HepG2 (cell line): ENCODE data around the gene IL1RL1. TPM values are rescaled to one million over a fixed set of nuclear protein-coding genes. Genes with fewer than 3 reads are reported as not detected.

Experiments
- ATAC-seq: fragments of 200-7000 bp; cut with Tn5 transposase; 3 replicates; pipeline ENCODE4 v1.9.1; 2020; ENCODE audit warnings: mild to moderate bottlenecking, moderate library complexity
- BruUV-seq: library from RNA; stranded (reverse); fragments of 400-500 nt; replicated peaks from 2 replicates; lab custom pipeline; 2021; lab: Mats Ljungman, UMichigan
- CTCF ChIA-PET: fragments of 300-600 bp; formaldehyde crosslinking; extraction: SDS; loops from one replicate; lab custom pipeline; 2021; ENCODE audit warnings: low total read pairs, inconsistent platforms, low intra/inter-chr PET ratio; lab: Yijun Ruan, JAX
- POLR2A ChIA-PET: fragments of 350-600 bp; sonication (Branson Sonifier 250); formaldehyde crosslinking; loops from one replicate; lab custom pipeline; 2020; ENCODE audit warnings: antibody characterized with exemption, inconsistent platforms; lab: Yijun Ruan, JAX
- DNase-seq: peaks from one replicate; pipeline ENCODE4 v3.0.0-alpha.2; 2015; ENCODE audit warnings: low spot score
- FAIRE-seq: peaks from 3 replicates; lab custom pipeline; 2011; peaks lifted over from hg19 to GRCh38; lab: Jason Lieb, UNC
- H2AFZ ChIP-seq: one replicate; pipeline ENCODE4 v1.6.1; 2011; ENCODE audit warnings: low read length, inconsistent platforms
- H3K27ac ChIP-seq: fragments of 300-600 bp; 3 replicates; pipeline ENCODE4 v1.8.0; 2011; ENCODE audit warnings: mixed run types, mild to moderate bottlenecking, mixed read lengths, low read length, inconsistent platforms; ENCODE audit not compliant: insufficient read depth; ENCODE audit errors: extremely low read length
- H3K27me3 ChIP-seq, 2 experiments: fragments of 200-600 bp in 1 of 2; 2 replicates in 1 of 2; 3 replicates in 1 of 2; pipeline versions ENCODE4 v1.6.0 to v1.8.0; 2011; ENCODE audit warnings: low read length in 2 of 2, mild to moderate bottlenecking in 2 of 2, moderate library complexity in 2 of 2, inconsistent platforms in 1 of 2; ENCODE audit not compliant: insufficient read depth in 2 of 2, control insufficient read depth in 1 of 2
- H3K36me3 ChIP-seq, 2 experiments: fragments of 200-600 bp in 1 of 2; replicated peaks in 1 of 2; 2 replicates in 1 of 2; 3 replicates in 1 of 2; pipeline versions ENCODE4 v1.5.1 to v1.8.0; 2011; ENCODE audit warnings: low read length in 2 of 2, inconsistent platforms in 1 of 2; ENCODE audit not compliant: insufficient read depth in 2 of 2, control insufficient read depth in 1 of 2
- H3K4me1 ChIP-seq: 2 replicates; pipeline ENCODE4 v1.5.1; 2012; ENCODE audit warnings: low read length, inconsistent platforms; ENCODE audit not compliant: insufficient read depth
- H3K4me2 ChIP-seq: 2 replicates; pipeline ENCODE4 v1.6.0; 2011; ENCODE audit warnings: low read depth, low read length, inconsistent platforms
- H3K4me3 ChIP-seq, 3 experiments: fragments of 200-600 bp in 1 of 3; sonication (generic), shearing (Covaris generic) in 1 of 3; replicated peaks in 1 of 3; 2 replicates each; pipeline ENCODE4 v1.5.1; 2011 to 2016; ENCODE audit warnings: low read length in 3 of 3, inconsistent platforms in 2 of 3, low read depth in 2 of 3, mild to moderate bottlenecking in 2 of 3, control low read depth in 1 of 3, mixed read lengths in 1 of 3; ENCODE audit not compliant: insufficient read depth in 1 of 3
- H3K79me2 ChIP-seq: one replicate; pipeline ENCODE4 v1.6.1; 2011; ENCODE audit warnings: low read length, inconsistent platforms; ENCODE audit not compliant: insufficient read depth
- H3K9ac ChIP-seq: 2 replicates; pipeline ENCODE4 v1.6.0; 2011; ENCODE audit warnings: mild to moderate bottlenecking, low read depth, low read length, inconsistent platforms; ENCODE audit not compliant: insufficient read depth
- H3K9me3 ChIP-seq: 2 replicates; pipeline ENCODE4 v1.5.1; 2012; ENCODE audit warnings: mild to moderate bottlenecking, low read length
- H4K20me1 ChIP-seq: 2 replicates; pipeline ENCODE4 v1.6.0; 2011; ENCODE audit warnings: inconsistent platforms, mild to moderate bottlenecking, low read length, moderate library complexity; ENCODE audit not compliant: insufficient read depth
- CEBPB ChIP-seq: IDR thresholded peaks from 2 replicates; pipeline ENCODE4 v1.6.1; 2011; ENCODE audit warnings: low read depth, low read length, improper control_type of control experiment, borderline replicate concordance
- SMAD1 ChIP-seq: sonication (generic); formaldehyde crosslinking; IDR thresholded peaks from 2 replicates; pipeline ENCODE4 v1.4.0; 2020; ENCODE audit warnings: missing genetic modification reagents, low read depth, mild to moderate bottlenecking, borderline replicate concordance
- WGBS: methylation state at CpG from one replicate; pipeline ENCODE4 v1.1.6; 2017; ENCODE audit warnings: low lambda C conversion rate; 5-methylcytosine and 5-hydroxymethylcytosine counted together
- in situ Hi-C: cut with HindIII; loops from 2 replicates; pipeline ENCODE4 v1.10.0; 2017; ENCODE audit warnings: low pct_unique_long_range_greater_than_20kb; ENCODE audit not compliant: extremely low pct_ligation_motif_present
- intact Hi-C: fragments of 100-400 bp; cut with micrococcal nuclease; formaldehyde crosslinking; loops from one replicate; pipeline ENCODE4 v1.10.0; 2022; ENCODE audit not compliant: unreplicated experiment
- polyA plus RNA-seq, 8 experiments: library from polyadenylated mRNA; depleted of rRNA in 3 of 8; stranded (reverse) in 7 of 8; unstranded in 1 of 8; fragments of >200 nt; fragmentation: Illumina TruSeq in 4 of 8; extraction: Trizol in 4 of 8; gene quantifications; 2 replicates each; pipeline versions ENCODE4 v1.2.1 to v1.2.3, GENCODE V29; 2011 to 2016; ENCODE audit warnings: low read depth in 4 of 8, missing spikeins in 1 of 8, mixed read lengths in 1 of 8; ENCODE audit not compliant: insufficient read depth in 1 of 8
- total RNA-seq, 5 experiments: library from RNA; depleted of rRNA; stranded (reverse); fragments of >200 nt; fragmentation: Illumina TruSeq; extraction: Trizol; gene quantifications; 2 replicates each; pipeline ENCODE4 v1.2.3, GENCODE V29; 2016; ENCODE audit warnings: low read depth in 1 of 5
- TF ChIP-seq, protein P1 (sequence below): sonication (generic); formaldehyde crosslinking; IDR thresholded peaks from 2 replicates; pipeline ENCODE4 v1.5.1; 2020; ENCODE audit warnings: missing genetic modification reagents, mild to moderate bottlenecking, borderline replicate concordance
- TF ChIP-seq, protein P2 (sequence below): sonication (generic); formaldehyde crosslinking; IDR thresholded peaks from 2 replicates; pipeline ENCODE4 v1.4.0; 2020; ENCODE audit warnings: low read depth, mild to moderate bottlenecking, missing genetic modification reagents

Gene IL1RL1
- total and polyA plus RNA-seq, 2 of the 13 experiments (the other 11 are each of a cell fraction or from before 2014, with no cell fraction given): 0.02 to 0.03 TPM

DNA sequence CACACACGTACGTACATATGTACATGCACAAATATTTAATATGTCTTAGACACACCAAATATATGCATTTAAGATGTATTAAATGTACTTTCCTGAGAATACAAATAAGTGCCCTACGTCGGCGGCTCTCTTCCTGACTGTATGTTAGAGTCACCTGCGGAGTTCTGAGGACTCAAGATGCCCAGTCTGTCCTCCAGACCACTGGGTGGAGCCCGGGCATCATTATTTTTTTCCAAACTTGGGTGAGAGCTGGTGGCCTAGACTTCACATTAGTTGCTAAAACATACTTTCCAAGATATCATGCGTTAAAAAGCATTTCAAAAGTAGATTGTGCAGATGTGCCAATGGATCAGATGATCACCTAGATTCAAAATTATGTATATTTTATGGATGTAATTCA is 47.1 kb downstream of the IL1RL1 start (continued):
- TF ChIP-seq SMAD1: no peak
- TF ChIP-seq, protein P1, sequence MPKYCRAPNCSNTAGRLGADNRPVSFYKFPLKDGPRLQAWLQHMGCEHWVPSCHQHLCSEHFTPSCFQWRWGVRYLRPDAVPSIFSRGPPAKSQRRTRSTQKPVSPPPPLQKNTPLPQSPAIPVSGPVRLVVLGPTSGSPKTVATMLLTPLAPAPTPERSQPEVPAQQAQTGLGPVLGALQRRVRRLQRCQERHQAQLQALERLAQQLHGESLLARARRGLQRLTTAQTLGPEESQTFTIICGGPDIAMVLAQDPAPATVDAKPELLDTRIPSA: no peak

DNA sequence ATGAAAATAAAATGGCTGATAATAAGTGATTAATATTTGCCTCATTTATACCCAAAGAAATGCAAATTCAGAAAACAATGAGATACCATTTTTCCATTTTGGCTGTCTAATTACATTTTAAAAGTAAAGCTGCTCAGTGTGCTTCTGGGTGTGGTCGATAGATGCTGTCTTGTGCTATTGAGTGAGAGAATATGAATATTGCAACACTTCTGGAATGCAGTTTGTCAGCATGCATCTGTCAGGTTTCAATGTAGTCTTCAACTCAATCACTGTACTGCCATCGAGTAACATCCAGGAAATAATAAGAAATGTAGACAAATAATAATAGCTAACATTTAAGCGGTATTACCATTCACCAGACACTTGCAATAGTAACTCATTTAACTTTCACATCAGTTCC is 48.2 kb downstream of the IL1RL1 start:
- Histone ChIP-seq H4K20me1 (no peaks in the 10 kb centered on the region), H3K36me3 (no peaks in the 10 kb centered on the region), H3K79me2 (no peaks in the 10 kb centered on the region), H3K4me2 (no peak overlapping the region), H2AFZ (no peak overlapping the region), H3K4me1 (peaks cover 10% of the 10 kb centered on the region), H3K27me3 (peaks cover 2 to 18% of the 10 kb centered on the region in 2 experiments; a peak in 4 of 5 replicates), H3K27ac (no peak overlapping the region), H3K4me3 (no peak overlapping the region), H3K9ac (no peak overlapping the region), H3K9me3 (no peaks in the 10 kb centered on the region)
- TF ChIP-seq, protein P2, sequence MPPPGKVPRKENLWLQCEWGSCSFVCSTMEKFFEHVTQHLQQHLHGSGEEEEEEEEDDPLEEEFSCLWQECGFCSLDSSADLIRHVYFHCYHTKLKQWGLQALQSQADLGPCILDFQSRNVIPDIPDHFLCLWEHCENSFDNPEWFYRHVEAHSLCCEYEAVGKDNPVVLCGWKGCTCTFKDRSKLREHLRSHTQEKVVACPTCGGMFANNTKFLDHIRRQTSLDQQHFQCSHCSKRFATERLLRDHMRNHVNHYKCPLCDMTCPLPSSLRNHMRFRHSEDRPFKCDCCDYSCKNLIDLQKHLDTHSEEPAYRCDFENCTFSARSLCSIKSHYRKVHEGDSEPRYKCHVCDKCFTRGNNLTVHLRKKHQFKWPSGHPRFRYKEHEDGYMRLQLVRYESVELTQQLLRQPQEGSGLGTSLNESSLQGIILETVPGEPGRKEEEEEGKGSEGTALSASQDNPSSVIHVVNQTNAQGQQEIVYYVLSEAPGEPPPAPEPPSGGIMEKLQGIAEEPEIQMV (CRISPR knock-in tag): no peak
- TF ChIP-seq CEBPB: peak; percentile 48; the same call in 1 of the 2 replicates
- POLR2A ChIA-PET: no interaction called here
- in situ Hi-C loops: loop anchor here (5.0 to 10.0 kb wide), 2 partner anchors 107 to 365 kb away; partner anchors contain the start of gene IL1R2
- CTCF ChIA-PET: no interaction called here
- ATAC-seq (no peak), FAIRE-seq (no peak), DNase-seq (no peak)
- no TSS peak for BruUV-seq
- intact Hi-C loops: loop anchor here (5.0 to 10.0 kb wide), 3 partner anchors 332 to 475 kb away; no protein-coding TSS in a partner anchor
- 22% methylated on average over 3 of the region's 3 CpGs for WGBS
